NCI-H2171 (cell line): ENCODE results near the gene CMTM5.
"Not testable (repeated sequence)": the region's sequence is repeated elsewhere in the genome, so short reads cannot be mapped to it uniquely, and the experiment has no call there.

ENCODE experiments used
- DNase-seq: peaks from one replicate; lab custom pipeline; 2025; lab: John Stamatoyannopoulos, UW

The CMTM5 gene

DNA sequence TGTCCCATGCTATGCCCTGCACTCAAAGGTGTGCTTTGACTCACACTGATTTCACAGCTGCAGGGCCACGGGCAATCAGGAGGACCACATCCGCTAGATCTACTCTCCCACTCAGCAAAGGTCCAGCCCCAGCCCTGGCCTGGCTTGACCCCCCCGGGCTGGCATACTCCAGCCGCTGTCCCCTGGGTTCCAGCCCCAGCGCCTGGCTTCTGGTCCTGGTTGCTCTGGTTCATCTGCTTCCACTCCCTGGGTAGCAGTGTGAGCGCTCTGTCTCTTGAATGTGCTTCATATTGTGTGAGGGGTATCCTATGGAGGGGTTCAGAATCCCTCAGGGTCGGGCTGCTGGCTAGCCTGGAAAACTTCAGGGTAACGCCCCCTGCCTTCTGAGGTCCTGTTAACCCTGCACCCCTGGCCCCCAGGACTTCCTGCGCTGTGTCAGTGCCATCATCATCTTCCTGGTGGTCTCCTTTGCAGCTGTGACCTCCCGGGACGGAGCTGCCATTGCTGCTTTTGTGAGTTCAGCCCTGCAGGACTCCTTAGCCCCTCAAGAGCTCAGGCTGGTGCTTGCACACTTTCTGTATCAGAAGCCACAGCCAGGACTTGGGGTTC, 1.9 kb downstream of the CMTM5 start:
- no peak for DNase-seq

DNA sequence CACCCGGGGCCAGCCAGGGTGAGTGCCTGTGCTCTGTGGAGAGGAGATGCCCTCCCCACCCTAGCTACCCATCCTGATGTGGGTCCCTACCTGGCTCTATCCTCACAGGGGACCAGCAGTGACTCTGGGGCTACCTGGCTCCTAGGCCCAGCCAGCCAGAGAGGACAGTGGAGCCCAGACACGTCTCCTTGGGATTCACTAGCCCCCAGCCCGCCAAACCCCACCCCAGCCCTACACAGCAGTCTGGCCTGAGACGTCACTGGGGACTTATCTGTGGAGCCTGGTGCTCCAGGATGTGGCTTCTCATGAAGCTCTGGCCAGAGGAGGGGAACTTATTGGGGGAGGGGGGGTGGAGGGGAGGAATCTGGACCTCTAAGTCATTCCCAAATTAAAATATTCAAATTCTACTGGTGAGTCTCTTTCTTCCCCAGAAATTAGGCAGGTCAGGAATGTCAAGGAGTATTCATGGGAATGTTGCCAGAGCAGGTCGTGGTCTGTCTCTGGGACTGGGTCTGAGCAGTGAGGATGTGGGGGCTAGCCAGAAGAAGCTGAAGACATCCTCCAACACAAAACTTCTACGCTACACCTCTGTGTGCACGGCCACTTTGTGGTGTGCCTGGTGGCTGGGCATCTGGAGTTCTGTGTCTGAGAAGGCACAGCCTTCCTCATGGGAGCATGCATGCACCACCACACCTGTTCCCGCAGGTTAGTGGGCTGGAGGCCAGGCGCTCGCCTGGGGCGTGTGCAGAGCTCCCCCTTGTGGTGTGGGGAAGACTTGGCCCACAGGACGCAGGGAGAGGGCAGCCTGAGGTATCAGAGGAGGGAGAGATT, 2.7 kb downstream of the CMTM5 start:
- peak; percentile 85 for DNase-seq

DNA sequence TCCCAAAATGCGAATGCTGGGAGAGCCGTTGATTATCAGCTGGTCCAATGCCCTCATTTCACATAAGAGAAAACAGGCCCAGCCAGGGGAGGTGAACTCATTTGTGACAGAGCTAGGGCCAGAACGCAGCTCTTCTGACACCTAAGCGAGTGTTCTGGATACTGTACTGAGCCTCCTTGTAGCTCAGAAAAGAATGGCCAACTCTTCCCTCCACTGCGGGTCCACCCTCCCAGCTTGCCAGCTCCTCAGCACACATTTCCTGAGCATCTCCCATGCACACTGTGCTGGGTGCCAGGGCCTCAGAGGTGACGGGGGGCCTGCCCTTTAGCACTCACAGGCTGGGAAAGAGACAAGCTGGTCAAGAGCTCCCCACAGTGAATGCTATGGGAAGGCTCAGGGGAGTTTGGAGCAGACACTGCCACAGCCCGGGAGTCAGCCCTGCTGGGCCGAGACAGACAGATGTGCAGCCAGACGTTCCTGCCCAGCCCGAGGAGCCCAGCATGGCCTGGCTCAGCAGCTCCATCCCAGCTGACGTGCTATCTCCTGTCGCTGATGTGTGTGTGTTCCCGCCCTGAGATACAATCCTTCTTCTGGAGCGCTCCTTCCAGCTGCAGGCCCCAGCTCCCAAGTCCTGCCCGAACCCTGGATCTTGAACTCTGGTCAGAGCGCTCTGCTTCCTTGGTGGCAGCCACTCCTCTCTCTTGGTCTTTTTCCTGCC, 3.5 kb downstream of the CMTM5 start:
- no peak for DNase-seq

DNA sequence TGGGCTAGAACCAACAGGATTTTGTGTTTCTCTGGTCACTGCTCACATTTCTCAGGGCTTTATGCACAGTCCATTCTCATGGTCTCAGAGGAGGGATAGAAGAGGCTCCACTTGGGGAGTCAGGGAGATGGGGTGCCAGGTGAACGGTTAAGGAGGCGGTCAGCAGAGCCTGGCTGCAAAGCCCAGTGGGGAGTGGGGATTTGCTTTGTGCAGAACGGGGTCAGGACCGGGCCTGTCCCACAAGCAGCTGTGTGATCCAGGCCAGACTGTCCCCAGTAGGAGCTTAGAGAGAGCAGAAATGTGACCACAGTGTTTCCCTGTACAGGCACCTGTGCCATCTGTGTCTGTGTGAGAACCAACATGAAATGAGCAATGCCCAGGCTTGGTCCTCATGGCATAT, 4.1 kb downstream of the CMTM5 start:
- no peak for DNase-seq

DNA sequence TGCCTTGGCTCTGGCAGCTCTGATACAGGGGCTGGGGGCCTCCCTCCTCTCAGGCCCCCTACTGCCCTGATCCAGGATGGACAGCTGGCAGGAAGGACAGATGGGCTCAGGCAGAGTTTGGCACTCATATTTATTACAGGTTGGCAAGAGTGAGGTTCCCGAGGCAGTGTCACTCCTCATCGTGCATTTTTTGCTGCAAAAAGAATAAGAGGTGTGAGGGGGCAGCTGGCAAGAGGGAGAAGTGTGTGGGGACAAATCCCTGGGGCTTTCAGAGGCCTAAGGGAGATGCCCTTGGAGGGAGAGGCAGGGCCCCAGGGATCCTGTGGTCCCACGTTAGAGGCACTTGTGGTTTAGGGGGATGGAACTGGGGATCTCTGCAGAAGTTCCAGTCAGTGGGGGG, 5.0 kb downstream of the CMTM5 start:
- DNase-seq: no peak

DNA sequence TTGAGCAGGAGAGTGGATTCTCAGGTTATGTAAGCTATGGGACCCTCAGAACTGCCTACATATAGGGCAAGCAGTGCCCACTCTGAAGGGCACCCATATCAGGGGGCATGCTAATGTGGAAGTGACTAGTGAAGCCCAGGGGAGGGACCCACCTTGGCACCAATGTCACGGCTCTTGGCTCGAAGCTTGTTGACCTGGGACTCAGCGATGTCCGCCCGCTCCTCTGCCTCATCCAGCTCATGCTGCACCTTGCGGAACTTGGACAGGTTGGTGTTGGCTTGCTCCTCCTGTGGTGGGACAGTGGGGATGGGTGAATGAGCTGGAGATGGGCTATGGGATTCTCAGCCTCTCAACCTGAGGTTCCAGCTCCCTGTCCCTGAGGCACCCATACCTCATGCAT, 5.4 kb downstream of the CMTM5 start:
- DNase-seq: no peak

DNA sequence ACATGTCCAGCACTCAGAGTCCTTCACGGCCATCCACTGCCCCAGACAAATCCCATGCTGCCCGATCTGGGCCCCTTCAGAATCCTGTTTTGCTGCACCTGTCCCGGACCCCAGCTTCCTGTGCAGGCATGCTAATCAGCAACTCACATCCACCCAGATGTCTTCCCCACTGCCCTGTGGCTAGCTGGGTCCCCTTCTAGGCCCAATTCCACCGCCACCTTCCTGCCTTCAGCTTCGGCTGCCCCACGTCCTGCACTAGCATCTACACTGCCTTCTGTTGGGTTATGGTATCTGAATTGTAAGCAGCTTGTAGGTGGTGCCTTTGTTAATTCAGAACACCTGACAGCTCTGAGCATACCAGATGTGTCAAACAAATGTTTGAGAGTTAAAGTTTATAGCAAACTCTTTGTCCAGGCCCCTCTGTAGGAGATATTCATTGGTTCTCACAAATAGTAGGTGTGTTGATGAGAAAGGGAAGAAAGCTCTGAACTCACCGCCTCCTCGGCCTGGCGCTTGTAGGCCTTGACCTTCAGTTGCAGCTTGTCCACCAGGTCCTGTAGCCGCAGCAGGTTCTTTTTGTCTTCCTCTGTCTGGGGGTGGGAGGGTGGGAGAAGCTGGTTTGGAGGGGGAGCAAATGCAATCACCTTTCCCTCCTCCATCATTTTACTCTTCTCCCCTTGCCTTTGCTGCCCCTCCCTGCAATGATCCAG, 6.0 kb downstream of the CMTM5 start:
- no peak for DNase-seq

DNA sequence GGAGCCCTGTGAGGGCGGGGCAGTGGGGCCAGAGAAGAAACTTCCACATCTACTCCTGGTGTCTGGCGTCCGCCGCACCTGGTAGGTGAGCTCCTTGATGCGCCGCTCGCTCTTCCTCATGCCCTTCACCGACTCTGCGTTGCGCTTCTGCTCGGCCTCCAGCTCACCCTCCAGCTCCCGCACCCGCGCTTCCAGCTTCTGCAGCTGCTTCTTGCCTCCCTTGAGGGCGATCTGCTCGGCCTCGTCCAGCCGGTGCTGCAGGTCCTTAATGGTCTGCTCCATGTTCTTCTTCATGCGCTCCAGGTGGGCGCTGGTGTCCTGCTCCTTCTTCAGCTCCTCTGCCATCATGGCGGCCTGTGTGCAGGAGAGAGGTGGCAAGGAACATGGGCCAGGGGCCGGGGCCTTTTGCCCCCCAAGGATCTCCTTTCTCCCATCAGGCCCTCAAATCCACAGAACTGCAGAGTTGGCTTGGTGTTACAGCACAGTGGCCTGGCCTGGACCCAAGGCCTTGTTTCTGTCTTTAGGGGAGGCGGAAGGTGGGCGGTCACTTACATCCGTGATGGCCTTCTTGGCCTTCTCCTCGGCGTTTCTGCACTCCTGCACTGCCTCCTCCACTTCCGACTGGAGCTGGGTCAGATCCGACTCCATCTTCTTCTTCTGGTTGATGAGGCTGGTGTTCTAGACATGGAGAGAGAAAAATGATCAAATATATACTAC, 7.7 kb downstream of the CMTM5 start:
- DNase-seq: no peak

DNA sequence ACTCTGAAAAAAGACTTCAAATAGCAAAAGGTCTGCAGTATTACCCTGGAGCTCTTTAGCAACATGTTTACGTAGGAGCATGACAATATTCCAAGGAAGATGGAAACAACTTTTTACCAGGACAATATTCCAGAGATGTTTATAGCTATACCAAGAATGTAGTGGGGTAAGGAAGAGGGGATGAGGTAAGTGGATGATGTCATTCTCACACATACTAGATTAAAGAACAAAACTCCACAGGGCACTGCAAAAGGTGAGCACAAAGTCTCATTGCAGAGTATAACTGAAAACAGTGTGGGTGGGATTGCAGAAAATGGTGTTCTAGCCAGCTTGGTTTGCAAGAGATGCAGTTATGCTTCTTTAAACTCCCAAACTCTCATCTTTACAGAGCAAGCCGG, 8.4 kb downstream of the CMTM5 start:
- DNase-seq: no peak

DNA sequence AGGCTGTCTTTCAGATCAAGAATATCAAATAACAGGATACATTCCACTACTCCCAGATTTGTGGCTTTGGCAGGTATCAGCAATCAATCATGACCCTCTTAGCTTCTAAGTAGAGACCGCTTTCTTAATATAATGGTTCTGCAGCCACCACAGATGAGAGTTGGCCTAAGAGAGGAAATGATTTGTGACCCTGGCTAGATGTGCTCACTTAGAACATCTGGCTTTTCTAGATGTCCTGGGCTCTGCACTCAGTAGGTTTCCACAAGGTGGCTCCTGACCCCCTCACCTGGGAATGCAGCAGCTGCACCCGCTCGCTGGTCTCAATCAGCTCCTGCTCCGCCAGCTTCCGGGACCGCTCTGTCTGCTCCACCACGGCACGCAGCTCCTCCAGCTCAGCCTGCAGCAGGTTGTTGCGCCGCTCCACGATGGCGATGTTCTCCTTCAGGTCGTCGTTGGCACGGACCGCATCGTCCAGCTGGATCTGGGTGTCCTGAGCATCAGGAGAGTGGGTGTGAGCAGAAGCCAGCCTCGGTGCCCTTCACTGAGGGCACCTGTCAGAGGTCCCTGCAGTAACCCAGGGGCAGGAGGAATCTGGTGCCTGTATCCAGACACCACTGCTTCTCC, 8.9 kb downstream of the CMTM5 start:
- DNase-seq: no peak

DNA sequence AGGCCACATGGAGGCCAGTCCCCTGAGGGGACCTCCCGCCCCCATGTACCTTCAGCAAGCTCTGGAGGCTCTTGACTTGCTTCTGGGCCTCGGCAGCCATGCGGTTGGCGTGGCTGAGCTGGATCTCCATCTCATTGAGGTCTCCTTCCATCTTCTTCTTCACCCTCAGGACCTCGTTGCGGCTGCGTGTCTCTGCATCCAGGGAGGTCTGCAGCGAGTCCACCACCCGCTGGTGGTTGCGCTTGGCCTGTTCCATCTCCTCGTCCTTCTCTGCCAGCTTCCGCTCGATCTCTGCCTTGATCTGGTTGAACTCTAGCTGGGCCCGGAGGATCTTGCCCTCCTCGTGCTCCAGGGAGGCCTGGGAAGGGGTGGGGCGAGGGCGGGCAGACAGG, 9.4 kb downstream of the CMTM5 start:
- DNase-seq: not testable (repeated sequence)

DNA sequence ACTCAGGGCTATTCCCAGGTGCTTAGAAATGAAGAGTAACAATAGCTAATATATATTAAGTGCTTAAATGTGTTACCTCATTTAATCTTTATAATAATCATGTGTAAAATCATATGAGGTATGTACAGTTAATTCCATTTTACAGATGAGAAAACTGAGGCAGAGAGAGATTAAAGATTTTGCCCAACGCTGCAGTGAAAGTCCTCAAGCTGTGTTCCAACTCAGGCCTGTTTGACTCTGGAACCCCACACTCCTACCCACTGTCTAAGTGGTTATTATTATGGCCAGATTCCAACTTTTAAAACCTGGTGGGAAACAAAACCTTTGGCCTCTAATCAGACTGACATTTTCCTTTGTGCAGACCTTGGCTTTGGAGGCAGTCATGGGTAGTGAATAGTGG, 10.2 kb downstream of the CMTM5 start:
- DNase-seq: no peak

DNA sequence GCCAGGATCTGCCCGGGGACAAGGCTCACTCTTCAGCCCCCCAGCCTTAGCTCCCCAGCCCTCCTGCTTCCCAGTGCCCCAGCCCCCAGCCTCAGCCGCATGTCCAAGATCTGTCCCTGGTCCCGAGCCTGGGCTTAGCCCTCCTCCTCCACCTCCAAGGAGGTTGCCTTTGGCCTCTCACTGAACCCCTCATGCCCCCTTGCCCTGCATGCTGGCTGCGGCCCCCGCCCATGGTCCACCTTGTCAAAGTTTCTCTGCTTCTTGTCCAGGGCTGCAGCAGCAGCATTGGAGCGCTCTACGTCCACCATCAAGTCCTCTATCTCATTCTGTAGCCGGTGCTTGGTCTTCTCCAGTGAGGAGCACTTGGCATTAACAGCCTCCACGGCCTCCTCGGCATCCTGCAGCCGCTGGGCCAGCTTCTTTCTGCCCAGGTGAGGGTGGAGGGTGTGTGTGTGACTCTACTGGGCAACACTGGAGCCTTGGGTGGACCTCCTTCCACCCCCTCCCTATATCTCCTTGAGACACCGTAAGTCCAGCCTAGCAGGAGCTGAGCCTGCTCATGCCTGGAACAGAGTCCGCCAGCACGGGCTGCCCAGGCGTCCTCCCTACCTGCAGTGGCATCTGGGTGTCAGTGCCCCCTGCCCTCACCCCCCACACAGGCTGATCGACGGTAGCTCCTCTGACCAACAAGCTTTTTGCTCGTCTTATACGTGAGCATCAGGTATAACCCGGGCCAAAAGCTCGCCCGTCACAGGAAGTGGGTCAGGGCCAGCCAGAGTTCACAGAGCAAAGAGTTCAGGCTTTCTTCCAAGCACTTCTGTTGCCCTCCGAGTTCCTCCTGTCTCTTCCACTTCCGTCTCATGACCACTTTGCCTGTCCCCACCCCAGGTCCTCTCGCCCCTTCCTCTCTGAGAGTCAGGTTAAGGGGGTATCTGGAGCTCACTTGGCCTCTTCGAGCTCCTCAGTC, 11.4 kb downstream of the CMTM5 start:
- DNase-seq: no peak

DNA sequence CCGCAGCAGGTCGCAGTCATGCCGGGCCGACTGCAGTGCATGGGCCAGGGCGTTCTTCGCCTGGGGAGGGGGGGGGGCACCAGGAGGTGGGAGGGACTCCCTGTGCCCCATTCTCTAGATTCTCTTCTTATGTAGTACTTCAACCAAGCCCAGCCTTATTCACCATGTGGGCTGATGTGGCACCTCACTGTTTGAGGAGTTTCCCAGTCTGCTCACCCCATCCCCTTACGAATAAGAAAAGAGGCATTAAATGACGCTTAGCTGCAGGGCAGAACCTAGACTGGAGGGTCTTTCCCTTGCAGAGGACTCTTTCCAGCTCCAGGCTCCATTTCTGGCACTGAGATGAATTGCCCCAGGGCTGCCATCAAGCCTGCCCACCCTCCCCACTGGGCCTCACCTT, 12.2 kb downstream of the CMTM5 start:
- no peak for DNase-seq

DNA sequence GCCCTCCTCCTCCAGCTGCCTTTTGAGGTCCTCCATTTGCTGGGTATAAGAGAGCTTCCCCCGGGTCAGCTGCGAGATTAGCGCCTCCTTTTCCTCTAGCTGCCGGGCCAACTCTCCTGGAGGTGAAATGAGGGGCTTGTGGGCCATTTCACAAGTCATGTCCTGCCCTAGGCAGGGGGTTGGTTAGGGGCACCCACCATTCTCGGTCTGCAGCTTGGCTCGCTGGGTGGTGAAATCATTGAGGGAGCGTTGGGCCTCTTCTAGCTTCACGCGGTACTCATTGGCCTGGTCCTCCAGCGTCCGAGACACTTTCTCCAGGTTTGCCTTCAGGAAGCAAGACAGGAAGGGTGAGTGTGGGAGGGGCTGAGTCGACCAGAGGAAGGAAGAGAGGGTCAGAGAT, 12.6 kb downstream of the CMTM5 start:
- DNase-seq: no peak

DNA sequence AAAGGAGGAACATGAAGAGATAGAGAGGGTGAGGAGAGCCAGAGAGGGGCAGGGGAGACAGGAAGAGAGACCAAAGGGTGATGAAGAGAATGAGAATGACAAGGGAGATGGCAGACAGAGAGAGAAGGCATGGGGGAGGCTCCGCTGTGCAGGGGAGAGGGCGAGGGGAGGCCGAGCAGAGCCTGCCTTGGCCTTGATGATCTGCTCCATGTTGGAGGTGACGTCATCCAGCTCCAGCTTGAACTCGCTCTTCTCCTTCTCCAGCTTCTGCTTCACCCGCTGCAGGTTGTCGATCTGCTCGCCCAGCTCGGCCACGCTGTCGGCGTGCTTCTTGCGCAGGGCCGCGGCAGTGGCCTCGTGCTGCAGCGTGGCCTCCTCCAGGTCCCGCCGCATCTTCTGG, 13.0 kb downstream of the CMTM5 start:
- DNase-seq: not testable (repeated sequence)

DNA sequence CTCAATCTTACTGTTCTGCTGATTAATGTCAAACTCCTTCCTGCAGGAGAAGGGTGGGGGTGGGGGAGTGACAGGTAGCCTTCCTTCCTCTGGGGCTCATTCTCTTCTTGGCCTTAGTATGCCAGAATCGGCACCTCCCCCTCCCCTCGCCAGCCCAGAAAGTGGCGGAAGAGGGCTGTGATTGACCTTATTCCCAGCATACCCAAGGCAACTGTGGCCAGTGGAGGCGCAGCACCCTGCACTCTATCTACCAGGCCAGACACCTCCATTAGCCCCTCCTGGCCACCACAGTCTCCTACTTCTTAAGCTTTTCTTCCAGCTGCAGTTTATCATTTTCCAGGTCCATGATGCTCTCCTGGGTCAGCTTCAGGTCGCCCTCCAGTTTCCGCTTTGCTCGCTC, 15.8 kb downstream of the CMTM5 start:
- DNase-seq: no peak

DNA sequence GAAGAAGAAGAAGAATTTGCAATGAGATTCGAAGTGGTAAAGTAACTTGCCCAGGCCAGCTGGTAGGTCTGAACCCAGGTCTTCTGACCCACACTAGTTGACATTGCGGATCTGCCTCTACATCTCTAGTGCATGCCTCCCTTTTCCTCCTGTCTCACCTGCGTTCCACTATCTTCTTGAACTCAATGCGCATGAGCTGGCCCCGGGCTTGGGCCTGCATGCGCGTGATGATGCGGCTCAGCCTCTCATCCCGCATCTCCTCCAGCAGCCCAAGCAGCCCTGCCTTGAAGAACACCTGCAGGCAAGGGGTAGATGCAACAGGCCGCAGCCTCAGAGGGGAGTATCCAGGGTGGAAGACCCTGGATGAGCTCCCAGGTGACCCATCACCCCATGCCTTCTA, 19.3 kb downstream of the CMTM5 start:
- DNase-seq: no peak

DNA sequence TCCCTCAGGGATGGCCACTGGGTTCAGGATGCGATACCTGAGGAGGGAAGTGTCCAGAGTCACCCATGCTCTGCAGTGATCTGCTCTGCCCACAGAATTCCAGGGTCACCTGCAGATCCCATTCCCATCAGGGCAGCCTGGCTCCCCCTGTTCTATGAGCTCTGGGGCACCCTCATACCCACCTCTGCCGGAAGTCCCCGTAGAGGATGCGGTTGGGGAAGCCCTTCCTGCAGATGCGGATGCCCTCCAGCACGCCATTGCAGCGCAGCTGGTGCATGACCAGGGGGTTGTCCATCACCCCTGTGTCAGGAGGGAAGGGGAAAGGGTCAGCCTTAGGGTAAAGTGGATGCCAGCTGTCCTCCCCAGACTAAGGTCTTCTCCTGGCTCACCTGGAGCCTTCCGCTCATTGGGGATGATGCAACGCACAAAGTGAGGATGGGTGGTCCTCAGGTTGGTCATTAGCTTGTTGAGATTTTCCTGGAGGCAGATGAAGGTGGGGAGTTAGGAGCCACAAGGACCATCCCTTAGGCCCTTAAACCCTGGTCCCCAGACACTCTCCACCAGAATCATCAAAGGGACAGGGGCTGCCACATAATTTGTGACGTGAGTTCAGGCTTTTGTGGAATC, 20.0 kb downstream of the CMTM5 start:
- DNase-seq: no peak

DNA sequence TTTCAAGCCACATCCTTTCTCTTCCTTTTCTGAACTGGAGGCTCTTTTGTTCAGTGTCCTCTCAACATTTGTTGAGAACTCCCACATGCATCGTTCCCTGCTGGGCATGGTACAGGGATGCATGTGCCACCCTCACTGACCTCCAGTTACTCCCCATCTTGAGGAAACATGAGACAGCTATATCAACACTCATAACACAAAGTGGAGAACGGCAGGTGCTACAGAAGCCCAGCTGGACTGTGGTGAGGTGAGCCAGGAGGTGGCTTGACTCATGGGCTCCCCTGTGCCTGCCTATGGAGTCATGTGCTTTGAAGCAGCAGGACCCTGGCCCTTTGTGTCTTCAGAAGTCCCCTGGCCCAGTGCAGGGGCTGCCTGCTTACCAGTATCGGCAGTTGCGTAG, 21.5 kb downstream of the CMTM5 start:
- DNase-seq: no peak
